DMS114 treated with DMSO at 0.1 percent for 48 hours (cell line): ENCODE results near the gene GOLGA8S.
"Not testable (repeated sequence)": the region's sequence is repeated elsewhere in the genome, so short reads cannot be mapped to it uniquely, and the experiment has no call there.

Experiments used
- DNase-seq: peaks from one replicate; lab custom pipeline; 2025; ENCODE audit not compliant: unreplicated experiment; lab: John Stamatoyannopoulos, UW

The GOLGA8S gene, protein sequence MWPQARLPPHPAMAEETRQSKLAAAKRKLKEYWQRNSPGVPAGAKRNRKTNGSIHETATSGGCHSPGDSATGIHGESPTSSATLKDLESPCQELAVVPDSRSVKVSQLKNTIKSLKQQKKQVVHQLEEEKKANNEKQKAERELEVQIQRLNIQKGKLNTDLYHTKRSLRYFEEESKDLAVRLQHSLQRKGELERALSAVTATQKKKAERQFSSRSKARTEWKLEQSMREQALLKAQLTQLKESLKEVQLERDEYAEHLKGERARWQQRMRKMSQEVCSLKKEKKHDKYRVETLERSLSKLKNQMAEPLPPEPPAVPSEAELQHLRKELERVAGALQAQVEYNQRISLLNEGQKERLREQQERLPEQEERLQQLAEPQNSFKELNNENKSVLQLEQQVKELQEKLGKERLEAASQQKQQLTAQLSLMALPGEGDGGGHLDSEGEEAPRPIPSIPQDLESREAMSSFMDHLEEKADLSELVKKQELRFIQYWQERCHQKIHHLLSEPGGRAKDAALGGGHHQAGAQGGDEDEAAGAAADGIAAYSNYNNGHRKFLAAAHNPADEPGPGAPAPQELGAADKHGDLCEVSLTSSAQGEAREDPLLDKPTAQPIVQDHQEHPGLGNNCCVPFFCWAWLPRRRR

DNA sequence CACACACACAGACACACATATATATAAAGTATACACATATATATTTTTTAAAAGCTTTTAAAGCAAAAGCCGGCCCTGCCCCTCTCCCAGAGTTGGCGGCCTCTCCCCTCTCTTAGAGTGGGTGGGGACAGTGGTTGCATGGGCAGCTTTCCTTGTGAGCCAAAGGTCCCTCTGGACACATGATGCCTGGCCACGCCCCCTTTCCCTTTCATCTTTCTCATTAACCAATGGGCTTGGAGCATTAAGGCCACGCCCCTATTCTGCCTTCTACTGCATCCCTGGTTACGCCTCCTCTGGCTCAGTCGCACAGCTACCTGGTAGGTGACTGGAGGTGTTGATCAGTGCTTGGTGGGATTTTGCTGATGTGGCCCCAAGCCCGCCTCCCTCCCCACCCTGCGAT is at the start of gene GOLGA8S:
Gene GOLGA8S (plus strand): TSS at position 301 of the 400 bp plus-strand sequence. CDS start 62 bp downstream, at position 363.
- not testable (repeated sequence) for DNase-seq

DNA sequence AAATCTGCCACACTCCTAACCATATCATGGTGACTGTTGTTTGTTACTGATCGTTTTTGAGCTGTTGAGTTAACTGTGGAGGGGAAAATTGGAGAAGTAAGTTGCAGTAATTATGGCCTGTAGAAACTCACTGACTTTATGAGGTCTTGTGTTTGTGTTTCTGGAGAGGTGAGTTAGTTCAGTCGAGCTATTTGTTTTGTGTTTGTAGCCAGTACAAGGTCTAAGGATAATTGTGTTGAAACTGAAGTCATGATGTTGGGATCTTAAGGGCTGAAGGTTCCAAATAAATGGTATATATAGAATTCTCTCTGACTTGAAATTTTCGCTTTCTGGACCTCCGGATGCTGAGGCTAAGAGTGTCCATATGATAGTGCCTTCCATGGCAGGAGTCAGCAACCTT is 49.7 kb upstream of the GOLGA8S start:
- not testable (repeated sequence) for DNase-seq

DNA sequence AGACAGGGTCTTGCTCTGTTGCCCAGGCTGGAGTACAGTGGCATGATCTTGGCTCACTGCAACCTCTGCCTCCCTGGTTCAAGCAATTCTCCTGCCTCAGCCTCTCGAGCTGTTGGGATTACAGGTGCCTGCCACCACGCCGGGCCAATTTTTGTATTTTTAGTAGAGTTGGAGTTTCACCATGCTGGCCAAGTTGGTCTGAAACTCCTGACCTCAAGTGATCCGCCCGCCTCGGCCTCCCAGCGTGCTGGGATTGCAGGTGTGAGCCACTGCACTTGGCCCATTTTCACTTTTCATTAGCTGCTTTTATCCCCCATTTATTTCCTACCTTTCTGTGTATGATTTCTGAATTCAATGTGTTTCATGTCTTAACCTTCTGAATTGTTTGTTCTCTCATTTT is 48.6 kb upstream of the GOLGA8S start:
- not testable (repeated sequence) for DNase-seq

DNA sequence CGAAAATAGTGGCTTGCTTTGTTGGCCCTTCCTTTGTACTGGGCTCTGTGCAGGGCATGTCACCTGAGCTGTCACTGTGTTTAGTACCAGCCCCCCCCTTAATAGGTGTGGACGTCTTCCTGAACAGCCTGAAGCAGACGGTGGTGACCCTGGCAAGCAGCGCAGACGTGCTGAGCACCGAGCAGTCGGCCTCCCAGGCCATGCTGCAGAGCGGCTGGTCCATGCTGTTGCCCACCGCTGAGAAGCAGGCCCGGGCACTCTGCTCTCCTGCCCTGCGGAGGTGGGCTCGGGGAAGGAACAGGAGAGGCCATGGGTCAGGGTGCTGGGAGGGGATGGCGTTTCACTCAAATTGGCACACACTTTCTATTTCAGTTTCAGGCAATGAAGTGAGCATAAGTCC is 43.3 kb upstream of the GOLGA8S start:
- DNase-seq: not testable (repeated sequence)

DNA sequence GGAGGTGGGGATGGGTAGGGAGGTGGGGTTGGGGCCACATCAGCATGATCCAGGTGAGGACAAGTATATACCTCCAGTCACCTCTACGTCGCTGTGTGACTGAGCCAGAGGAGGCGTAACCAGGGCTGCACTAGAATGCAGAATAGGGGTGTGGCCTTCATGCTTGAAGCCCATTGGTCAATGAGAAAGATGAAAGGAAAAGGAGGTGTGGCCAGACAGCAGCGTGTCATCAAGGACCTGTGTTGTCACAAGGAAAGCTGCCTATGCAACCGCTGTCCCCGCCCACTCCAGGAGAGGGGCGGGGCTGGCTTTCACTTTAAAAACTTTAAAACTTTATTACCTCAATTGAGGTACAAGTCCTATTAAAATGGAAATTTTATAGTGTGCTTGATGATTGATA is 20.5 kb upstream of the GOLGA8S start, which contains the start of gene GOLGA6L26:
Gene GOLGA6L26 (minus strand): TSS at position 101 of the 400 bp plus-strand sequence. CDS start 61 bp downstream, at position 40.
- not testable (repeated sequence) for DNase-seq

DNA sequence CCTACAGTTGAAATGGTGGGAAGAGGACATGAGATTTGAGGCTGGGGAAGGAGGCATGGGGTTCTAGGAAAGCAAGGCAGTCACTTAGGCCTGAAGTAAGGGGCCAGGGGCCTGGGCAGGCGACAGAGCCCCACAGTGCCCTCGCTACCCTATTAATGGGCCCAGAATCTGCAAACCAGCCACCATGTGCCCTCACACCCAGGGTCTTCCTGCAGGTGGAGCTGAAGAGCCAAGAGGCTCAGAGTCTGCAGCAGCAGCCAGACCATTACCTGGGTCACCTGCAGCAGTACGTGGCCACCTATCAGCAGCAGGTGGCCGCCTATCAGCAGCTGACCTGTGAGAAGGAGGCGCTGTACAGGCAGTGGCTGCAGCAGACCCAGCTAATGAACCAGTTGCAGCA is 8.1 kb downstream of the GOLGA8S start:
- not testable (repeated sequence) for DNase-seq

DNA sequence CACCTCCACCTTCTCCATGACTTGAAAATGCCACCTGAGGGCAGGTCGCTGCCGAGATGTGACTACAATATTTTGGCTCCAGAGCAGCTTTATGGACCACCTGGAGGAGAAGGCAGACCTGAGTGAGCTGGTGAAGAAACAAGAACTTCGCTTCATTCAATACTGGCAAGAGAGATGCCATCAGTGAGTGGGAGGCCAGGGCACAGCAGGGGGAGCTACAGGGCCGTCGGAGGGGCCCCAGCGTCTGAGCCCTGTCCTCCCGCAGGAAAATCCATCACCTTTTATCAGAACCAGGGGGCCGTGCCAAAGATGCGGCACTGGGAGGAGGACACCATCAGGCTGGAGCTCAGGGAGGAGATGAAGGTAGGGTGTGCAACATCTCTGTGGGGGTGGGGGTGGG is 9.7 kb downstream of the GOLGA8S start:
- DNase-seq: not testable (repeated sequence)

DNA sequence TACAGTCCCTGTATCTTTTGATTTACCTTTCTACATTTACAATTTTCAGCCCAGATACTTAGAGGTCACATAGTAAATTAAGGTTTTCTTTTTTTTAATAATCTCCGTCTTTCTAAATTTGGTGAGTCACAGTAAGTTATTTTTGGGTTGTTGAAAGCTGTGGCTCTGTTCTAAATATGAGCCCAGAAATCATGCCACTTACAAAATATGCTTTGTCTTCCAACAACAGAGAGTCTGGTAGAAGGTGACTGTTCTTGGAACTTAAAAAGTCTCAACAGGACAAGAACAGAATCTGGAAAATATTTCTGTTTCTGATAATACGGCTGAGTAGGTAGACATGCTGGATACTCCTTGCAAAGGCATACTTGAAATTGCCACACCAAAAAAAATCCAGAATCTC is 16.0 kb downstream of the GOLGA8S start:
- no peak for DNase-seq

DNA sequence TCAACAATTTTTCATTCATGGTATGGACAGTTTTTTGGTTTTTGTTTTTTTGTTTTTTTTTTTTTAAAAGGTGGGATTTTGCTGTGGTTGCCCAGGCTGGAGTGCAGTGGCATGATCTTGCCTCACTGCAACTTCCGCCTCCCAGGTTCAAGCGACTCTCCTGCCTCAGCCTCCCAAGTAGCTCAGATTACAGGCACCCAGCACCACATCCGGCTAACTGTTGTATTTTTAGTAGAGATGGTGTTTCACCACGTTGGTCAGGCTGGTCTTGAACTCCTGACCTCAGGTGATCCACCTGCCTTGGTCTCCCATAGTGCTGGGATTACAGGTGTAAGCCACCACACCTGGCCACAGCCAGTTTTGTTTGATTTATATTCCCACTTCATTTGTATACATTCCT is 16.6 kb downstream of the GOLGA8S start:
- DNase-seq: not testable (repeated sequence)

DNA sequence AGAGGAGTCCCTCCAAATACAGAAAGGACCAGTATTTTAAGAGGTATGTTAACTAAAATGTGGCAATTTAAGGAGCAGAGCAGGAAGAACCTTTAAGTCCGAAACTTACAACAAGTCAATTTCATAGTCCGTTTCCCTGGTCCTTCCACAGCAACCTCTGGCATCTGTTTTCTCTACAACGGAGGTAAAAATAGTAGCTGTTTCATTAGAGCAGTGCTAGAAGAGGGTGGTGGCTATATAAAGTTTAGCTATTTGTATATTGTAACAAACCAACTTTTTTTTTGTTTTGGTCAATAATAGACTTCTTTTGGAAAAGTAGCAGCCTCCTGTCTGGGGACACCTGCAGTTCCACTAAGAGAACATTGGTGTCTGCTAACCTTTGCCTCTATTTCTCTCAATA is 17.3 kb downstream of the GOLGA8S start:
- not testable (repeated sequence) for DNase-seq

DNA sequence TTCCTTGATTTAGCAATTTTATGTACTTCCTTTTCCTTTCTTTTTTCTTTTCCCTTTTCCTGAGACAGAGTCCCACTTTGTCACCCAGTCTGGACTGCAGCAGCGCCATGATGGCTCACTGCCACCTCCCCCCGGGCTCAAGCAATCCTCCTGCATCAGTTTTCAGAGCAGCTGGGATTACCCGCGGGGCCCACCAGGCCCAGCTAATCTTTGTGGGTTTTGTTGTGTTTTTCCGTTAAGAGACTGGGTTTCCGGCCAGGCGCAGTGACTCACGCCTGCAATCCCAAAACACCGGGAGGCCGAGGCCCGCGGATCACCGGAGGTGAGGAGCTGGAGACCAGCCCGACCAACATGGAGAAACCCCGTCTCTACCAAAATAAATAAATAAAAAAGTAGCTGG is 17.7 kb downstream of the GOLGA8S start:
- no peak for DNase-seq

DNA sequence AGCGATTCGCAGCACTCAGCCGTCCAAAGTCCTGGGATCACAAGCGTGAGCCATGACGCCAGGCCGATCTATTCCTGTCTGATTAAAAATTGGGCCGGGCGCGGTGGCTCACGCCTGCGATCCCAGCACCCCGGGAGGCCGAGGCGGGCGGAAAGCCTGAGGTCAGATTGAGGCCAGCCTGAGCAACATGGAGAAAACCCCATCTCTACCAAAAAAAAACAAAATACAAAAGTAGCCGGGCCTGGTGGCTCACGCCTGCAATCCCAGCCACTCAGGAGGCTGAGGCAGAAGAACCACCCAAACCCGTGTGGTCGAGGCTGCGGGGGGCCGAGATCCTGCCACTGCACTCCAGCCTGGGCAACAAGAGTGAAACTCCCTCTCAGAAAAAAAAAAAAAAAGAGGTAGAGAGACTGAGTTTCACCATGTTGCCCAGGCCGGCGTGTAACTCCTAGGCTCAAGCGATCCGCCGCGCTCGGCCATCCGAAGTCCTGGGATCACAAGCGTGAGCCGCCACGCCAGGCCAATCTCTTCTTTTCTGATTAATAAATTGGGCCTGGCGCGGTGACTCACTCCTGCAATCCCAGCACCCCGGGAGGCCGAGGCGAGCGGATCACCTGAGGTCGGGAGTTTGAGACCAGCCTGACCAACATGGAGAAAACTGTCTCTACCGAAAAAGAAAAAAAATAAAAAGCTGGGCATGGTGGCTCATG is 18.5 kb downstream of the GOLGA8S start:
- DNase-seq: not testable (repeated sequence)

DNA sequence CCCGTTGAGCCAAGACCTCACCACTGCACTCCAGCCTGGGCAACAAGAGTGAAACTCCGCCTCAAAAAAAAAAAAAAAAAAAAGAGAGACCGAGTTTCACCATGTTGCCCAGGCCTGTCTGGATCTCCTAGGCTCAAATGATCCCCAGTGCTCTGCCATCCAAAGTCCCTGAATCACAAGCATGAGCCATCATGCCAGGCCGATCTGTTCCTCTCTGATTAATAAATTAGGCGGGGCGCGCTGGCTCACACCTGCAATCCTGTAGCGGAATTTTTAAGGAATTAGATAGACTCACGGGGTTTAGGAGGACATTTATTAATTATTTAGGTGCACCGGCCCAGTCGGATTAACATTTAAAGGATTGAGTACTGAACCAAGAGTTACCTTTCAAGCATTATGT is 19.7 kb downstream of the GOLGA8S start:
- not testable (repeated sequence) for DNase-seq

DNA sequence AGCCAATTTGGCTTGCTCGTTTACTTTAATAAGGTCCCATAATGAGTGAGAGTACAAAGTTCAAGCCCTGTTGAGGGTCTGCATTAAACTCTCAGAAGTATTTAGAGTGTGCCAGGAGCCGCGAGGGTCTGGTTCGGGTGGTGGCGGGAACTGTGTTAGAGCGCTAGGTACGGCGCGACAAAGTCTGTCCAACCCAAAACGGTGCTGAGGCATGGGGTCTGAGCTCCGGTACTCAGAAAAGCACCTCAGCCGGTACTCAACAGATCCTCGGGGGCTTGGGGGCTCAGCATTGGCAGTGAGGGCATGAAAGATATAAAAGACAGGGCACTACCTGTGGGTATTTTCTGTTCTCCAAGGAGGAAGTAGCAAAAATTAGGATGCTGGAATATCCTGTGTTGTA is 24.4 kb downstream of the GOLGA8S start:
- not testable (repeated sequence) for DNase-seq

DNA sequence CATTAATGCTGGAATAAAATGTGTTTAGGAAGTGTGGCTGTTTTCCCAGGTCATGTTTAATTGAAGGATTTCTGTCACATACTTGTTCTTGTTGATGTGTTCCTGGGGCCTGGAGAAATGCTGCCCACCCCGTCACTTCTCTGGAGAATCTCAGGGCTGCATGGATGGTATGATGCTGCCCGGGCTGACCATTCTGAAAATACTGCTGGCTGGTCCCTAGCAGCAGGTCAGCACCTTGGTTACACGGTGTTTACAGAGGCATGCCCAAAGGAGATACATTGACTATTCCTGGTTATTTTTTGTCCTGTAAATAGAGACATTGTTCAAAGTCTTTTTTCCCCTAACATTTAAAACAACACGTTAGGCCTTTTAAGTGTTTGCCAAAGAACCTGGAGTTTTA is 26.2 kb downstream of the GOLGA8S start:
- not testable (repeated sequence) for DNase-seq

DNA sequence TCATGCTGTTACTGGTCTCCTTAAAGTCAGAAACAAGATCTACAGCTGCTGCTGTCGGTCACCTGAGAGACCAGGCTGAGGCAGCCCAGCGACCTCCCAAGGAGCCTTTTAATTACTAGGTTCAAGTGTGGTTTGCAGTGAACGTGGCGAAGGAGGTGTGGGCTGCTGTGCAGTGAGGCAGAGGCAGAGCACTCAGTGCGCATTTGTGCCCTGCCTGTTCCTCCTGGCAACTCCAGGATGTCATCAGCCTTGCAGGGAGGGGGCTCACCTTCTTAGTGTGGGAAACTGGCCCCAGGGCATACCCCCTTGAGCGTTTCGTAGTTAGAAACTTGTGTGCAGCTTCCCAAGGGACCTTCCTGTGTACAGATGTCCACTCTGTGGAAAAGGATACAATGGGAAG is 26.6 kb downstream of the GOLGA8S start:
- not testable (repeated sequence) for DNase-seq

DNA sequence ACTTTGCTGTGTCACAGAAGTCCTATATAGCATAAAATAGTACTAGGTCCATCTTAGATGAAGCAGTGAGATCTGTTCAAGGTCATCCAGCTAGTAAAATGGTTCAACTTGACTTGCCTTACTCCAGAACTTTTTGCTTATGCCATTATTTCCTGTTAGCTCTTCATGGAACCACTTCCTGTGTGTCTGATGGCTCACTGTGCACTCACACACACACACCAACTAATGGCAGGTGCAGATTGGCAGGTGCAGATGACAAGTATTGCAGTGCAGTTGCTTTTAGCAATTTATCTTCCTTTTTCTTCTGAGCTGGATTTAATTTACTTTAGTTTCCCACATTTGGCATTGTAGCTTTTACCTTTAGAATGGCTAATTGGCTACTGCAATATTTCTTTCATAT is 29.8 kb downstream of the GOLGA8S start:
- no peak for DNase-seq

DNA sequence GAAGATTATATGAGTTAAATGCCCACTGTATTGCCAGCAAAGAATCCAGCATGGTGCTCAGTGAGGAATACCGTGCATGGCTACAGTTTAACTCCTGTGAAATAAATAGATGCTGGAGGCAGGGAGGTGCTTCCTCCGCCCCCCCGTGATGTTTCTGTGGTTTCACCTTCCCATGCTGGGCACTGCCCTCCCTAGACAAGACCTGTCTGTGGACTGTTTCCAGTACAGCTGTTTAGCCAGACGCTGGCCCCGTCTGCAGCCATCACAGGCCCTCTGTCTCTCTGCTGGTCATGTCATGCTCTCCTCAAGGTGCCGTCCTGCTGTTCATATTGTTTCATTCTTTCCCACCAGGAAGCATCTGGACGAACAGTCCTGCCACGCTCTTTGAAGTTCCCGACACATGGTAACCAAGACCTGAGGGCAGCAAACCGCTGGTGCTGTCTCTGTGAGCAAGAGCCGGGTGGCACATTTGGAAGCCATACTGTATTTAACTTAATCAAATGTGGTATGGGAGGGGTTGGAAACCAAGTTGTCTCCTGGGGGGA is 31.4 kb downstream of the GOLGA8S start:
- DNase-seq: no peak

DNA sequence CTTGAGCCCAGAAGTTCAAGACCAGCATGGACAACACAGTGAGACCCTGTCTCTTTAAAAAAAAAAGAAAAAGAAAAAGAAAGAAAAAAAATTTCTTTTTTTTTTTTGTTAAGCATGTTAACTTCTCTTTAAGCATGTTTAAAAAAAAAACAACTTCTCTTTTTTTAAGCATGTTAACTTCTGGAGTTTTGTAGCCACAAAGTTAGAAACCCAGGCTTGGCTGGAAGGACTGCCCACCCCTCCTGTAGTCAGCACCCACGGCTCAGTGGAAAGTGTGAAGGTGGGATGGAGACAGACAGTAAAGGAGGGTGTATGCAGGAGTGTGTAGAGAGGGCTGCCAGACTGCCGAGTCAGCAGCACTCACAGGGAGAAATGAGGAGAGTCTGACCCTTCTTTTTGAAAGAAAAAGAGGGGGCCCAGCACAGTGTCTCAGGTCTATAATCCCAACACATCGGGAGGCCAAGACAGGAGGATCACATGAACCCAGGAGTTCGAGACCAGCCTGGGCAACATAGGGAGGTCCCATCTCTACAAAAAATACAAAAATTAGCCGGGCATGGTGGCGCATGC is 33.2 kb downstream of the GOLGA8S start:
- DNase-seq: no peak

DNA sequence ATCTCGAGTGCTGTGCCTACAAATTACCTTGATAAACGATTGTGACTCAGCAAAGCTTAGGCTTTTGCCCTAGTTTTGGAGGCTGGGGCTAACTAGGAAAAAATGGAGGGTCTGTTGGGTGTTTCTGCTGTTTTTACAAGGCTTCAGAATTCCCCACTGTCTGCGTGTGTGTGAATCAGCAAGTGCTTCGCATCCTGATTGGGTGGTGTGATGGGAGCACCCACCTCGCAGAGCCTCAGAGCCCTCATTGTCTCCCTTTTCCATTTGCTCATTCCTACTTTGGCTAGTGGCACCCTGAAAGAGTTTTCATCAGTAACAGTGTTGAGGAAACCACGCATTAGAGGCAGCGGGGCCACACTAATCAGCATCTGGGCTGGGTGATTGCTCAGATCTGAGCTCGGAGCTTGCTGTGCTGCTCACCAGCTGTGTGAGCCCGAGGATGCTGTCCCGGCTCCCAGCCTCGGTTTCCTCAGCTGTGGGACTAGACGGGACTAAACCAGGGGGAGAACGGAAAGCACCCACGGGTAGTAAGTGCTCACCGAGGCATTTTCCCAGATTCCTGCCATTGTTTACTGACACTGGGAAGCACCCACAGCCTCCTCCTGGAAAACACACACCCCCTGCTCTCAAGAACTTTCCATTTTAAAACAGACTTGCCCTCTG is 40.6 kb downstream of the GOLGA8S start:
- DNase-seq: no peak
